SK-N-SH (cell line): ENCODE results near the gene CD81. TPM values are rescaled to one million over a fixed set of nuclear protein-coding genes. Genes with fewer than 3 reads are reported as not detected.

Experiments
- CTCF ChIA-PET: fragments of 300-600, 350-600 bp; formaldehyde crosslinking; extraction: SDS; loops from one replicate; lab custom pipeline; 2021; lab: Yijun Ruan, JAX
- POLR2A ChIA-PET: fragments of 350-600 bp; sonication (Branson Sonifier 250); formaldehyde crosslinking; extraction: SDS; loops from one replicate; lab custom pipeline; 2020; ENCODE audit warnings: antibody characterized with exemption, inconsistent platforms; lab: Yijun Ruan, JAX
- DNase-seq: peaks from one replicate; pipeline ENCODE4 v3.0.0; 2012
- H2AFZ ChIP-seq: fragments of 200-600 bp; sonication (generic); 2 replicates; pipeline ENCODE4 v1.8.1; 2016; ENCODE audit warnings: antibody characterized with exemption, mild to moderate bottlenecking, low read depth
- H3F3A ChIP-seq: fragments of 200-600 bp; sonication (generic); replicated peaks from 2 replicates; pipeline ENCODE3; 2016; ENCODE audit warnings: antibody characterized with exemption, mild to moderate bottlenecking; ENCODE audit not compliant: insufficient read depth
- H3K27ac ChIP-seq, 2 experiments: fragments of 200-500 bp in 1 of 2; fragments of 200-600 bp in 1 of 2; sonication (Bioruptor generic) in 1 of 2; sonication (generic), shearing (Covaris generic) in 1 of 2; 2 replicates each; pipeline versions ENCODE4 v1.5.1 to v1.6.1; 2014 to 2016; ENCODE audit warnings: low read depth in 2 of 2, inconsistent platforms in 1 of 2, low read length in 1 of 2, mild to moderate bottlenecking in 1 of 2, mixed read lengths in 1 of 2
- H3K27me3 ChIP-seq: fragments of 200-600 bp; sonication (generic), shearing (Covaris generic); 2 replicates; pipeline ENCODE4 v1.6.1; 2016; ENCODE audit warnings: mixed run types; ENCODE audit not compliant: insufficient read depth
- H3K36me3 ChIP-seq, 2 experiments: fragments of 200-500 bp in 1 of 2; fragments of 200-600 bp in 1 of 2; sonication (Bioruptor generic) in 1 of 2; sonication (generic) in 1 of 2; replicated peaks in 1 of 2; 2 replicates each; pipeline versions ENCODE3 to v1.5.1; 2014 to 2016; ENCODE audit warnings: low read length in 1 of 2, mild to moderate bottlenecking in 1 of 2; ENCODE audit not compliant: insufficient read depth in 2 of 2, control insufficient read depth in 1 of 2
- H3K4me1 ChIP-seq, 2 experiments: fragments of 200-500 bp in 1 of 2; fragments of 200-600 bp in 1 of 2; sonication (Bioruptor generic) in 1 of 2; sonication (generic), shearing (Covaris generic) in 1 of 2; 2 replicates each; pipeline versions ENCODE4 v1.5.1 to v1.6.1; 2014 to 2016; ENCODE audit warnings: low read depth in 1 of 2, low read length in 1 of 2, mixed run types in 1 of 2; ENCODE audit not compliant: insufficient read depth in 2 of 2, control insufficient read depth in 1 of 2
- H3K4me2 ChIP-seq: fragments of 200-600 bp; sonication (generic), shearing (Covaris generic); 2 replicates; pipeline ENCODE4 v1.6.1; 2017; ENCODE audit warnings: mixed run types
- H3K4me3 ChIP-seq, 2 experiments: fragments of 200-500 bp in 1 of 2; fragments of 200-600 bp in 1 of 2; sonication (Bioruptor generic) in 1 of 2; sonication (generic), shearing (Covaris generic) in 1 of 2; 2 replicates each; pipeline versions ENCODE4 v1.5.1 to v1.8.1; 2014 to 2016; ENCODE audit warnings: low read depth in 2 of 2, inconsistent platforms in 1 of 2, low read length in 1 of 2, mild to moderate bottlenecking in 1 of 2, mixed read lengths in 1 of 2, moderate library complexity in 1 of 2
- H3K79me2 ChIP-seq: fragments of 200-600 bp; sonication (generic); 2 replicates; pipeline ENCODE4 v1.8.1; 2017; ENCODE audit warnings: mild to moderate bottlenecking; ENCODE audit not compliant: insufficient read depth
- H3K9ac ChIP-seq: fragments of 200-600 bp; sonication (generic); 2 replicates; pipeline ENCODE4 v1.6.1; 2017; ENCODE audit warnings: mixed run types
- H3K9me2 ChIP-seq: fragments of 200-600 bp; sonication (generic); 2 replicates; pipeline ENCODE4 v1.6.1; 2017; ENCODE audit warnings: mixed run types
- H3K9me3 ChIP-seq: fragments of 200-600 bp; sonication (generic); 2 replicates; pipeline ENCODE4 v1.6.1; 2017; ENCODE audit warnings: mixed run types, mild to moderate bottlenecking, moderate library complexity
- H4K20me1 ChIP-seq: fragments of 200-600 bp; sonication (generic); 2 replicates; pipeline ENCODE4 v1.6.1; 2017; ENCODE audit warnings: mild to moderate bottlenecking, mixed run types; ENCODE audit not compliant: insufficient read depth
- EP300 ChIP-seq, 2 experiments: IDR thresholded peaks; 2 replicates each; pipeline versions ENCODE4 v1.4.0 to v1.6.1; 2012; ENCODE audit warnings: borderline replicate concordance in 1 of 2, low read depth in 1 of 2, low read length in 1 of 2
- EZH2phosphoT487 ChIP-seq: fragments of 200-600 bp; sonication (generic); IDR thresholded peaks from 2 replicates; pipeline ENCODE4 v1.6.1; 2017; ENCODE audit warnings: low read depth, mixed run types, mild to moderate bottlenecking, antibody characterized with exemption, moderate library complexity, borderline replicate concordance
- FOXJ3 ChIP-seq: sonication (generic); formaldehyde crosslinking; IDR thresholded peaks from 2 replicates; pipeline ENCODE4 v1.5.1; 2020; ENCODE audit warnings: mild to moderate bottlenecking, missing genetic modification reagents
- FOXM1 ChIP-seq: IDR thresholded peaks from 2 replicates; pipeline ENCODE4 v1.4.0; 2012; ENCODE audit warnings: low read depth, mild to moderate bottlenecking
- GABPA ChIP-seq: IDR thresholded peaks from 2 replicates; pipeline ENCODE4 v1.4.0; 2012; ENCODE audit warnings: low read depth, mild to moderate bottlenecking
- GATA2 ChIP-seq: sonication (generic); formaldehyde crosslinking; IDR thresholded peaks from 2 replicates; pipeline ENCODE4 v1.5.0; 2020; ENCODE audit warnings: mild to moderate bottlenecking, missing genetic modification reagents
- MEF2A ChIP-seq: IDR thresholded peaks from 2 replicates; pipeline ENCODE4 v1.4.0; 2012; ENCODE audit warnings: low read depth, borderline replicate concordance
- MXI1 ChIP-seq: IDR thresholded peaks from 2 replicates; pipeline ENCODE4 v1.6.1; 2012; ENCODE audit warnings: mild to moderate bottlenecking, low read depth, low read length, improper control_type of control experiment
- NRF1 ChIP-seq: IDR thresholded peaks from 2 replicates; pipeline ENCODE4 v1.6.1; 2012; ENCODE audit warnings: low read depth, mild to moderate bottlenecking, low read length
- POLR2AphosphoS5 ChIP-seq: IDR thresholded peaks from 2 replicates; pipeline ENCODE4 v1.6.1; 2012; ENCODE audit warnings: low read depth, low read length
- RAD21 ChIP-seq: IDR thresholded peaks from 2 replicates; pipeline ENCODE4 v1.6.1; 2012; ENCODE audit warnings: mild to moderate bottlenecking, low read length
- RFX5 ChIP-seq: IDR thresholded peaks from 2 replicates; pipeline ENCODE4 v1.6.1; 2012; ENCODE audit warnings: mild to moderate bottlenecking, improper control_type of control experiment, low read length
- SIN3A ChIP-seq: IDR thresholded peaks from 2 replicates; pipeline ENCODE4 v1.6.1; 2012; ENCODE audit warnings: low read depth, mild to moderate bottlenecking, low read length, moderate library complexity, borderline replicate concordance
- SMC3 ChIP-seq: IDR thresholded peaks from 2 replicates; pipeline ENCODE4 v1.6.1; 2012; ENCODE audit warnings: low read depth, low read length, improper control_type of control experiment
- TEAD4 ChIP-seq: IDR thresholded peaks from 2 replicates; pipeline ENCODE4 v1.4.0; 2012; ENCODE audit warnings: mild to moderate bottlenecking, borderline replicate concordance; ENCODE audit not compliant: insufficient read depth
- WGBS: methylation state at CpG from one replicate; pipeline ENCODE4 v1.1.6; 2017; ENCODE audit warnings: low lambda C conversion rate; 5-methylcytosine and 5-hydroxymethylcytosine counted together
- polyA plus RNA-seq, 3 experiments: library from polyadenylated mRNA; depleted of rRNA; stranded (reverse); fragments of >200 nt; gene quantifications; 2 replicates each; pipeline ENCODE4 v1.2.3, GENCODE V29; 2012
- TF ChIP-seq, protein P1 (sequence below): fragments of 150-350 bp; IDR thresholded peaks from 2 replicates; pipeline ENCODE4 v1.6.1; 2017; ENCODE audit warnings: antibody characterized with exemption, low read length, low read depth, borderline replicate concordance
- TF ChIP-seq, protein P2 (sequence below): IDR thresholded peaks from 2 replicates; pipeline ENCODE4 v1.6.1; 2012; ENCODE audit warnings: mild to moderate bottlenecking, low read depth, low read length, moderate library complexity
- TF ChIP-seq, protein P3 (sequence below): fragments of 200-600 bp; sonication (generic); IDR thresholded peaks from 2 replicates; pipeline ENCODE4 v1.6.1; 2017; ENCODE audit warnings: antibody characterized with exemption, mild to moderate bottlenecking, moderate library complexity
- TF ChIP-seq, protein P4 (sequence below): IDR thresholded peaks from 2 replicates; pipeline ENCODE4; 2012
- TF ChIP-seq, protein P5 (sequence below): IDR thresholded peaks from 2 replicates; pipeline ENCODE4 v1.4.0; 2012; ENCODE audit warnings: low read depth, borderline replicate concordance

Gene CD81
- polyA plus RNA-seq, 1 of the 3 experiments (the other 2 are of a cell fraction) = 517 TPM

DNA sequence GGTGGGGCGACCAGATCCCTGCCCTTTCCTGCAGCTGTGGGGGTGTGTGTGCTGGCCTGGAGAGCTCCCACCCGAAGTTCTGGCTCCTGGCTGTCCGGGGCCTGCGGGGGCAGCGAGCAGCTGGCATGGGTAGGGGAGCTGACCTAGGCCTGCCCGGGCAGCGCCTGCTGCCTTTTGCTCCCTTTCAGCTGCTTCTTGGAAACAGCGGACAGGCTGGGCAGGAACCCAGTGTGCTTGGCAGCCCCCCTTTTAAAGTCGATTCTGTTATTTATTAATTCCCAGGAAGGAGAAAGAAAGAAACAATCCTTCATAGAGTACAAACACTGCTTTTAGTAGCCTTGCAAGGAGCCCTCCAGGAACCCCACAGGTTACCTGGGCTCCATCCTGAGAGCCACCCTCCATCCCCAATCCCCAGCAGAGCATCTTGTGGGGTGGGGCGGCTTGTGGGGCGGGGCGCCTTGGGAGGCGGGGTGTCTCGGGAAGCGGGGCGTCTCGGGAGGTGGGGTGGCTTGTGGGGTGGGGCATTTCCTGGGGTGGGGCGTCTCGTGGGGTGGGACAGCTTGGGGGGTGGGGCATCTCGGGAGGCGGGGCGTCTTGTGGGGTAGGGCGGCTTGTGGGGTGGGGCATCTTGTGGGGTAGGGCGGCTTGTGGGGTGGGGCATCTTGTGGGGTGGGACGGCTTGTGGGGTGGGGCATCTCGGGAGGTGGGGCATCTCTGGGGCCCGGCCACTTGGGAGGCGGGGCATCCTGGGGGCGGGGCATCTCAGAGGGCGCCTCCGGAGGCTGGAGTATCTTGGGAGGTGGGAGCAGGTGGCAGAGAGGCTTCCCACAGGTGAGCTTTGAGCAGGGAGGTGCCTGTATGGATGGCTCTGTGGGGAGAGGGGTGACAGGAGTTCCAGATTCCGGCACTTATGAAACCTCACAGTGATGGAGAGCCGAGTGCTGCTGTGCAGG lies 7.0 kb downstream of the CD81 start:
- WGBS = 87% methylated on average over 24 of the region's 33 CpGs
- peaks cover 0 to 15% of the 10 kb centered on the region in 2 experiments for H3K36me3 ChIP-seq
- no peaks in the 10 kb centered on the region for H3K9me3 ChIP-seq
- no peak for DNase-seq
- no peaks in the 10 kb centered on the region for H3K9me2 ChIP-seq
- H3K27ac ChIP-seq = no peak overlapping the region; a peak in 1 of 4 replicates
- H3K4me1 ChIP-seq = peaks cover 9 to 37% of the 10 kb centered on the region in 2 experiments; a peak in 2 of 4 replicates
- TF ChIP-seq EP300 (IDR thresholded peaks at IDR 0.05; ENCODE audit: borderline replicate concordance in 1 of 2, low read depth in 1 of 2, low read length in 1 of 2) (no peak), SIN3A (no peak), EZH2phosphoT487 (no peak), POLR2AphosphoS5 (no peak), MEF2A (no peak), TEAD4 (no peak), RFX5 (no peak), RAD21 (no peak), GATA2 (CRISPR knock-in tag) (no peak), FOXM1 (no peak), SMC3 (no peak), GABPA (no peak), NRF1 (no peak), FOXJ3 (CRISPR knock-in tag) (no peak), MXI1 (no peak)
- TF ChIP-seq, protein P1, sequence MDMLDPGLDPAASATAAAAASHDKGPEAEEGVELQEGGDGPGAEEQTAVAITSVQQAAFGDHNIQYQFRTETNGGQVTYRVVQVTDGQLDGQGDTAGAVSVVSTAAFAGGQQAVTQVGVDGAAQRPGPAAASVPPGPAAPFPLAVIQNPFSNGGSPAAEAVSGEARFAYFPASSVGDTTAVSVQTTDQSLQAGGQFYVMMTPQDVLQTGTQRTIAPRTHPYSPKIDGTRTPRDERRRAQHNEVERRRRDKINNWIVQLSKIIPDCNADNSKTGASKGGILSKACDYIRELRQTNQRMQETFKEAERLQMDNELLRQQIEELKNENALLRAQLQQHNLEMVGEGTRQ = no peak
- TF ChIP-seq, protein P2, sequence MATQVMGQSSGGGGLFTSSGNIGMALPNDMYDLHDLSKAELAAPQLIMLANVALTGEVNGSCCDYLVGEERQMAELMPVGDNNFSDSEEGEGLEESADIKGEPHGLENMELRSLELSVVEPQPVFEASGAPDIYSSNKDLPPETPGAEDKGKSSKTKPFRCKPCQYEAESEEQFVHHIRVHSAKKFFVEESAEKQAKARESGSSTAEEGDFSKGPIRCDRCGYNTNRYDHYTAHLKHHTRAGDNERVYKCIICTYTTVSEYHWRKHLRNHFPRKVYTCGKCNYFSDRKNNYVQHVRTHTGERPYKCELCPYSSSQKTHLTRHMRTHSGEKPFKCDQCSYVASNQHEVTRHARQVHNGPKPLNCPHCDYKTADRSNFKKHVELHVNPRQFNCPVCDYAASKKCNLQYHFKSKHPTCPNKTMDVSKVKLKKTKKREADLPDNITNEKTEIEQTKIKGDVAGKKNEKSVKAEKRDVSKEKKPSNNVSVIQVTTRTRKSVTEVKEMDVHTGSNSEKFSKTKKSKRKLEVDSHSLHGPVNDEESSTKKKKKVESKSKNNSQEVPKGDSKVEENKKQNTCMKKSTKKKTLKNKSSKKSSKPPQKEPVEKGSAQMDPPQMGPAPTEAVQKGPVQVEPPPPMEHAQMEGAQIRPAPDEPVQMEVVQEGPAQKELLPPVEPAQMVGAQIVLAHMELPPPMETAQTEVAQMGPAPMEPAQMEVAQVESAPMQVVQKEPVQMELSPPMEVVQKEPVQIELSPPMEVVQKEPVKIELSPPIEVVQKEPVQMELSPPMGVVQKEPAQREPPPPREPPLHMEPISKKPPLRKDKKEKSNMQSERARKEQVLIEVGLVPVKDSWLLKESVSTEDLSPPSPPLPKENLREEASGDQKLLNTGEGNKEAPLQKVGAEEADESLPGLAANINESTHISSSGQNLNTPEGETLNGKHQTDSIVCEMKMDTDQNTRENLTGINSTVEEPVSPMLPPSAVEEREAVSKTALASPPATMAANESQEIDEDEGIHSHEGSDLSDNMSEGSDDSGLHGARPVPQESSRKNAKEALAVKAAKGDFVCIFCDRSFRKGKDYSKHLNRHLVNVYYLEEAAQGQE = no peak
- TF ChIP-seq, protein P3, sequence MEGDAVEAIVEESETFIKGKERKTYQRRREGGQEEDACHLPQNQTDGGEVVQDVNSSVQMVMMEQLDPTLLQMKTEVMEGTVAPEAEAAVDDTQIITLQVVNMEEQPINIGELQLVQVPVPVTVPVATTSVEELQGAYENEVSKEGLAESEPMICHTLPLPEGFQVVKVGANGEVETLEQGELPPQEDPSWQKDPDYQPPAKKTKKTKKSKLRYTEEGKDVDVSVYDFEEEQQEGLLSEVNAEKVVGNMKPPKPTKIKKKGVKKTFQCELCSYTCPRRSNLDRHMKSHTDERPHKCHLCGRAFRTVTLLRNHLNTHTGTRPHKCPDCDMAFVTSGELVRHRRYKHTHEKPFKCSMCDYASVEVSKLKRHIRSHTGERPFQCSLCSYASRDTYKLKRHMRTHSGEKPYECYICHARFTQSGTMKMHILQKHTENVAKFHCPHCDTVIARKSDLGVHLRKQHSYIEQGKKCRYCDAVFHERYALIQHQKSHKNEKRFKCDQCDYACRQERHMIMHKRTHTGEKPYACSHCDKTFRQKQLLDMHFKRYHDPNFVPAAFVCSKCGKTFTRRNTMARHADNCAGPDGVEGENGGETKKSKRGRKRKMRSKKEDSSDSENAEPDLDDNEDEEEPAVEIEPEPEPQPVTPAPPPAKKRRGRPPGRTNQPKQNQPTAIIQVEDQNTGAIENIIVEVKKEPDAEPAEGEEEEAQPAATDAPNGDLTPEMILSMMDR = no peak
- TF ChIP-seq, protein P4, sequence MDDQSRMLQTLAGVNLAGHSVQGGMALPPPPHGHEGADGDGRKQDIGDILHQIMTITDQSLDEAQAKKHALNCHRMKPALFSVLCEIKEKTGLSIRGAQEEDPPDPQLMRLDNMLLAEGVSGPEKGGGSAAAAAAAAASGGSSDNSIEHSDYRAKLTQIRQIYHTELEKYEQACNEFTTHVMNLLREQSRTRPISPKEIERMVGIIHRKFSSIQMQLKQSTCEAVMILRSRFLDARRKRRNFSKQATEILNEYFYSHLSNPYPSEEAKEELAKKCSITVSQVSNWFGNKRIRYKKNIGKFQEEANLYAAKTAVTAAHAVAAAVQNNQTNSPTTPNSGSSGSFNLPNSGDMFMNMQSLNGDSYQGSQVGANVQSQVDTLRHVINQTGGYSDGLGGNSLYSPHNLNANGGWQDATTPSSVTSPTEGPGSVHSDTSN = no peak
- TF ChIP-seq, protein P5, sequence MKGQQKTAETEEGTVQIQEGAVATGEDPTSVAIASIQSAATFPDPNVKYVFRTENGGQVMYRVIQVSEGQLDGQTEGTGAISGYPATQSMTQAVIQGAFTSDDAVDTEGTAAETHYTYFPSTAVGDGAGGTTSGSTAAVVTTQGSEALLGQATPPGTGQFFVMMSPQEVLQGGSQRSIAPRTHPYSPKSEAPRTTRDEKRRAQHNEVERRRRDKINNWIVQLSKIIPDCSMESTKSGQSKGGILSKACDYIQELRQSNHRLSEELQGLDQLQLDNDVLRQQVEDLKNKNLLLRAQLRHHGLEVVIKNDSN = no peak
- H3K79me2 ChIP-seq = peaks cover 95% of the 10 kb centered on the region
- POLR2A ChIA-PET = no interaction called here
- H3K9ac ChIP-seq = no peak overlapping the region
- CTCF ChIA-PET = interaction anchor here (1.0 to 3.9 kb wide), 3 partner anchors 36 to 505 kb away, joined by 4 to 18 read pairs (median 6); no protein-coding TSS in a partner anchor
- no peaks in the 10 kb centered on the region for H3K27me3 ChIP-seq
- H3K4me2 ChIP-seq = no peak overlapping the region
- no peaks in the 10 kb centered on the region for H3F3A ChIP-seq
- no peak overlapping the region for H3K4me3 ChIP-seq
- H2AFZ ChIP-seq = no peak overlapping the region
- peaks cover 96% of the 10 kb centered on the region for H4K20me1 ChIP-seq
